Measurements from ENCODE around the gene FAM81A. TPM values are rescaled to one million over a fixed set of nuclear protein-coding genes. Genes with fewer than 3 reads are reported as not detected.

The FAM81A gene
- total and polyA plus RNA-seq, 4 donors: under 0.01 to 0.13 (median 0.07) TPM

DNA sequence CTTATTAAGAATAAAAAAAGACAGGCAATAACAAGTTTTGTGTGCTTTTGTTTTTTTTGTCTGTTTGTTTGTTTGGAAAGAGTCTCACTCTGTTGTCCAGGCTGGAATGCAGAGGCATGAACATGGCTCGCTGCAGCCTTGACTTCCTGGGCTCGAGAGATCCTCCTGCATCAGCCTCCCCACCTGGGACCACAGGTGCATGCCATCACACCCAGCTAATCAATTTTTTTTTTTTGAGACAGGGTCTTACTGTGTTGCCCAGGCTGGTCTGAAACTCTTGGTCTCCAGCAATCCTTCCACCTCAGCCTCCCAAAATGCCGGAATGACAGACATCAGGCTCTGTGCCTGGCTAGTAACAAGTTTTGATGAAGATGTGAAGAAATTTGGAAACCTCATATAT, 100.5 kb downstream of the FAM81A start (continued):
- TF ChIP-seq, protein P1, sequence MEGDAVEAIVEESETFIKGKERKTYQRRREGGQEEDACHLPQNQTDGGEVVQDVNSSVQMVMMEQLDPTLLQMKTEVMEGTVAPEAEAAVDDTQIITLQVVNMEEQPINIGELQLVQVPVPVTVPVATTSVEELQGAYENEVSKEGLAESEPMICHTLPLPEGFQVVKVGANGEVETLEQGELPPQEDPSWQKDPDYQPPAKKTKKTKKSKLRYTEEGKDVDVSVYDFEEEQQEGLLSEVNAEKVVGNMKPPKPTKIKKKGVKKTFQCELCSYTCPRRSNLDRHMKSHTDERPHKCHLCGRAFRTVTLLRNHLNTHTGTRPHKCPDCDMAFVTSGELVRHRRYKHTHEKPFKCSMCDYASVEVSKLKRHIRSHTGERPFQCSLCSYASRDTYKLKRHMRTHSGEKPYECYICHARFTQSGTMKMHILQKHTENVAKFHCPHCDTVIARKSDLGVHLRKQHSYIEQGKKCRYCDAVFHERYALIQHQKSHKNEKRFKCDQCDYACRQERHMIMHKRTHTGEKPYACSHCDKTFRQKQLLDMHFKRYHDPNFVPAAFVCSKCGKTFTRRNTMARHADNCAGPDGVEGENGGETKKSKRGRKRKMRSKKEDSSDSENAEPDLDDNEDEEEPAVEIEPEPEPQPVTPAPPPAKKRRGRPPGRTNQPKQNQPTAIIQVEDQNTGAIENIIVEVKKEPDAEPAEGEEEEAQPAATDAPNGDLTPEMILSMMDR (IDR thresholded peaks at IDR 0.05; ENCODE audit: low read depth, low read length, missing input control): no peak

DNA sequence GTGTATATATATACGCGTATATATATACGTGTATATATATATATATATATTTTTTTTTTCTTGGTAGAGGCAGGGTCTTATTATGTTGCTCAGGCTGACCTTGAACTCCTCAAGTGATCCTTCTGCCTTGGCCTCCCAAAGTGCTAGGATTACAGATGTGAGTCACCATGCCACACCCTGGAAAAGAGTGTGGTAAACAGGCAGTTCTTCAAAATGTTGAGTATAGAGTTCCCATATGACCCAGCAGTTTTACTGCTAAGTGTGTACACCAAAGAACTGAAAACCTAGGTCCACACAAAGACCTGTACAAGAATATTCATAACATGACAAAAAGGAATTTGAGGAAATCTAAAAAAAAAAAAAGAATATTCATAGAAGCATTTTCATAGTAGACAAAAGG, 101.8 kb downstream of the FAM81A start:
- Histone ChIP-seq H3K9ac (ENCODE audit: low read depth in 1 of 2, low read length in 2 of 2) (no peak overlapping the region), H3K4me3 (ENCODE audit: low read depth in 1 of 3, low read length in 3 of 3) (no peak overlapping the region), H3K27ac (ENCODE audit: low read depth in 1 of 2, low read length in 2 of 2) (no peak overlapping the region), H3K9me3 (ENCODE audit: control insufficient read depth in 4 of 4, low read length in 3 of 4) (no peaks in the 10 kb centered on the region), H3K4me1 (ENCODE audit: control insufficient read depth in 4 of 4, insufficient read depth in 4 of 4, low read length in 3 of 4) (peaks cover 0 to 3% (median 0%) of the 10 kb centered on the region in 4 donors), H3K36me3 (ENCODE audit: control insufficient read depth in 4 of 4, insufficient read depth in 3 of 4, low read depth in 1 of 4, low read length in 3 of 4) (no peaks in the 10 kb centered on the region), H3K27me3 (ENCODE audit: control insufficient read depth in 4 of 4, insufficient read depth in 4 of 4, low read length in 3 of 4) (no peaks in the 10 kb centered on the region)
- WGBS: 93% methylated on average over 3 of the region's 3 CpGs
- TF ChIP-seq TAF1 (conservative IDR thresholded peaks at IDR 0.05): no peak
- TF ChIP-seq SP1 (IDR thresholded peaks at IDR 0.05): no peak
- TF ChIP-seq EGR1 (IDR thresholded peaks at IDR 0.05; ENCODE audit: low read depth in 2 of 2): no peak
- TF ChIP-seq, protein P2, sequence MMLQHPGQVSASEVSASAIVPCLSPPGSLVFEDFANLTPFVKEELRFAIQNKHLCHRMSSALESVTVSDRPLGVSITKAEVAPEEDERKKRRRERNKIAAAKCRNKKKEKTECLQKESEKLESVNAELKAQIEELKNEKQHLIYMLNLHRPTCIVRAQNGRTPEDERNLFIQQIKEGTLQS (IDR thresholded peaks at IDR 0.05): no peak
- TF ChIP-seq FOXA2 (IDR thresholded peaks at IDR 0.05): no peak
- TF ChIP-seq, protein P1 (IDR thresholded peaks at IDR 0.05; ENCODE audit: low read depth, low read length, missing input control): no peak
- no peak for TF ChIP-seq NR2F2 (IDR thresholded peaks at IDR 0.05)
- TF ChIP-seq RAD21 (IDR thresholded peaks at IDR 0.05): no peak
- TF ChIP-seq RXRA (IDR thresholded peaks at IDR 0.05): no peak
- TF ChIP-seq YY1 (IDR thresholded peaks at IDR 0.05): no peak
- no peak for TF ChIP-seq GABPA (IDR thresholded peaks at IDR 0.05 in 1 of 2, conservative IDR thresholded peaks at IDR 0.05 in 1 of 2)
- no peak for TF ChIP-seq JUND (IDR thresholded peaks at IDR 0.05)
- TF ChIP-seq REST (IDR thresholded peaks at IDR 0.05): no peak
- TF ChIP-seq, protein P3, sequence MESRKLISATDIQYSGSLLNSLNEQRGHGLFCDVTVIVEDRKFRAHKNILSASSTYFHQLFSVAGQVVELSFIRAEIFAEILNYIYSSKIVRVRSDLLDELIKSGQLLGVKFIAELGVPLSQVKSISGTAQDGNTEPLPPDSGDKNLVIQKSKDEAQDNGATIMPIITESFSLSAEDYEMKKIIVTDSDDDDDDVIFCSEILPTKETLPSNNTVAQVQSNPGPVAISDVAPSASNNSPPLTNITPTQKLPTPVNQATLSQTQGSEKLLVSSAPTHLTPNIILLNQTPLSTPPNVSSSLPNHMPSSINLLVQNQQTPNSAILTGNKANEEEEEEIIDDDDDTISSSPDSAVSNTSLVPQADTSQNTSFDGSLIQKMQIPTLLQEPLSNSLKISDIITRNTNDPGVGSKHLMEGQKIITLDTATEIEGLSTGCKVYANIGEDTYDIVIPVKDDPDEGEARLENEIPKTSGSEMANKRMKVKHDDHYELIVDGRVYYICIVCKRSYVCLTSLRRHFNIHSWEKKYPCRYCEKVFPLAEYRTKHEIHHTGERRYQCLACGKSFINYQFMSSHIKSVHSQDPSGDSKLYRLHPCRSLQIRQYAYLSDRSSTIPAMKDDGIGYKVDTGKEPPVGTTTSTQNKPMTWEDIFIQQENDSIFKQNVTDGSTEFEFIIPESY (IDR thresholded peaks at IDR 0.05): no peak
- TF ChIP-seq, protein P4, sequence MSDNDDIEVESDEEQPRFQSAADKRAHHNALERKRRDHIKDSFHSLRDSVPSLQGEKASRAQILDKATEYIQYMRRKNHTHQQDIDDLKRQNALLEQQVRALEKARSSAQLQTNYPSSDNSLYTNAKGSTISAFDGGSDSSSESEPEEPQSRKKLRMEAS (IDR thresholded peaks at IDR 0.05): no peak
- no peak for TF ChIP-seq FOXA1 (IDR thresholded peaks at IDR 0.05)
- TF ChIP-seq HNF4G (IDR thresholded peaks at IDR 0.05): no peak
- no peak for TF ChIP-seq HNF4A (conservative IDR thresholded peaks at IDR 0.05)
- DNase-seq (ENCODE audit: low spot score): no peak

Measured in liver (tissue), 9 donors.